ENCODE results near the gene ZNF263. TPM values are rescaled to one million over a fixed set of nuclear protein-coding genes. Genes with fewer than 3 reads are reported as not detected.
A peak's percentile ranks its signal among the peaks of the same experiment; 100 is the strongest.

Gene ZNF263
- total and polyA plus RNA-seq, 2 of the 13 experiments (the other 11 are each of a cell fraction or from before 2014, with no cell fraction given), result 10.2 to 41.2 TPM

DNA sequence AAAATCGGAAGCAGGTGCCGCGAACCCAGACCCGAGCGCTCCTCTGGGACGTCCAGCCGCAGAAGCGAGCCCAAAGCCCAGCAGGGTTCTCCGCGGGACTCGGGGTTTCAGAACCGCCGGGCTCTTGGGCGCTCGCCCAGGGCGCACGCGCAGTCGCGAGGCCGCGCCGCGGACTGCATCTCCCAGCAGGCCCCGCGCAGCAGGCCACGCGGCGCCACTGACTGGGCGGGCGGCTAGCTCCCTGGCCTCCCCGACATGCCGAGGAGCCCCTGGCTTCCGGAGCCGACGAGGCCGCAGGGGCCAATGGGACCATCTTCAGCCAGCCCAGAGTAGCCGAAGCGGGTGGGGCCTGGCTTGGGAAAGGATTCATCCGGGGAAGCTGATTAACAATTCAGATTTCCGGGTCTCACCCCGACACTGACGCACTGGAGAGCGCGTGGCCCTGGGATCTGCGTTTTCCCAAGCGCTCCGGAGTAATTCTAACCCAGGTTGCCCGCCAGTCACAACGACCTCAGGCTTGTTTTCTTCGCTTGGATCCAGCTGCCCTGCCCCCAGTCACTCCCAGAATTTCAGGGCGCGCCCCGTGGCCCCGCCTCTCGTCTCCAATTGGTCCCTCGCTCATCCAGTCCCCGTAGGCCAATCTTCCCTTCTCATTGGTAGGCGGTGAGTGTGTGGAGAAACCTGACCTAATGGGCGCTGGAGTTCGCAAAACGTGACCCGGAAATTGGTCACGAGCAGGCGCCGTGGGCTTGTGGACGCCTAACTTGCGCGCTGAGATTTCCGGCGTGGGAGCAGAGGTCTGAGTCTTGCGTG lies at the start of gene ZNF263 (continued):
- TF ChIP-seq, protein P1, sequence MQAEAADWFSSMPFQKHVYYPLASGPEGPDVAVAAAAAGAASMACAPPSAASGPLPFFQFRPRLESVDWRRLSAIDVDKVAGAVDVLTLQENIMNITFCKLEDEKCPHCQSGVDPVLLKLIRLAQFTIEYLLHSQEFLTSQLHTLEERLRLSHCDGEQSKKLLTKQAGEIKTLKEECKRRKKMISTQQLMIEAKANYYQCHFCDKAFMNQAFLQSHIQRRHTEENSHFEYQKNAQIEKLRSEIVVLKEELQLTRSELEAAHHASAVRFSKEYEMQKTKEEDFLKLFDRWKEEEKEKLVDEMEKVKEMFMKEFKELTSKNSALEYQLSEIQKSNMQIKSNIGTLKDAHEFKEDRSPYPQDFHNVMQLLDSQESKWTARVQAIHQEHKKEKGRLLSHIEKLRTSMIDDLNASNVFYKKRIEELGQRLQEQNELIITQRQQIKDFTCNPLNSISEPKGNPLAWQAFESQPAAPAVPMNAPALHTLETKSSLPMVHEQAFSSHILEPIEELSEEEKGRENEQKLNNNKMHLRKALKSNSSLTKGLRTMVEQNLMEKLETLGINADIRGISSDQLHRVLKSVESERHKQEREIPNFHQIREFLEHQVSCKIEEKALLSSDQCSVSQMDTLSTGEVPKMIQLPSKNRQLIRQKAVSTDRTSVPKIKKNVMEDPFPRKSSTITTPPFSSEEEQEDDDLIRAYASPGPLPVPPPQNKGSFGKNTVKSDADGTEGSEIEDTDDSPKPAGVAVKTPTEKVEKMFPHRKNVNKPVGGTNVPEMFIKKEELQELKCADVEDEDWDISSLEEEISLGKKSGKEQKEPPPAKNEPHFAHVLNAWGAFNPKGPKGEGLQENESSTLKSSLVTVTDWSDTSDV (CRISPR knock-in tag; IDR thresholded peaks at IDR 0.05), result 0 out of 2 replicates have a peak, but pooled peaks have one; percentile 44
- peak; percentile 73 for TF ChIP-seq SP2 (CRISPR knock-in tag; IDR thresholded peaks at IDR 0.05)
- no peak; the same call in 1 of the 2 replicates for TF ChIP-seq RCOR2 (CRISPR knock-in tag; IDR thresholded peaks at IDR 0.05)
- TF ChIP-seq GABPB1 (CRISPR knock-in tag; IDR thresholded peaks at IDR 0.05), result peak; percentile 92
- TF ChIP-seq SMAD9 (CRISPR knock-in tag; IDR thresholded peaks at IDR 0.05), result no peak
- TF ChIP-seq, protein P2, sequence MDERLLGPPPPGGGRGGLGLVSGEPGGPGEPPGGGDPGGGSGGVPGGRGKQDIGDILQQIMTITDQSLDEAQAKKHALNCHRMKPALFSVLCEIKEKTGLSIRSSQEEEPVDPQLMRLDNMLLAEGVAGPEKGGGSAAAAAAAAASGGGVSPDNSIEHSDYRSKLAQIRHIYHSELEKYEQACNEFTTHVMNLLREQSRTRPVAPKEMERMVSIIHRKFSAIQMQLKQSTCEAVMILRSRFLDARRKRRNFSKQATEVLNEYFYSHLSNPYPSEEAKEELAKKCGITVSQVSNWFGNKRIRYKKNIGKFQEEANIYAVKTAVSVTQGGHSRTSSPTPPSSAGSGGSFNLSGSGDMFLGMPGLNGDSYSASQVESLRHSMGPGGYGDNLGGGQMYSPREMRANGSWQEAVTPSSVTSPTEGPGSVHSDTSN (CRISPR knock-in tag; IDR thresholded peaks at IDR 0.05), result no peak
- TF ChIP-seq PHF5A (CRISPR knock-in tag; IDR thresholded peaks at IDR 0.05; ENCODE audit: low read depth, unreplicated experiment), result no peak
- TF ChIP-seq ATF1 (CRISPR knock-in tag; IDR thresholded peaks at IDR 0.05), result peak; percentile 96
- TF ChIP-seq ZNF264 (CRISPR knock-in tag; IDR thresholded peaks at IDR 0.05), result peak; percentile 52
- TF ChIP-seq DMAP1 (CRISPR knock-in tag; IDR thresholded peaks at IDR 0.05), result peak; percentile 90
- 0 out of 2 replicates have a peak, but pooled peaks have one; percentile 28 for TF ChIP-seq TOPORS (CRISPR knock-in tag; IDR thresholded peaks at IDR 0.05)
- peak; percentile 51 for TF ChIP-seq FOXK2 (IDR thresholded peaks at IDR 0.05)
- TF ChIP-seq ERF (CRISPR knock-in tag; IDR thresholded peaks at IDR 0.05), result peak; percentile 11; the same call in 1 of the 2 replicates
- TF ChIP-seq, protein P3, sequence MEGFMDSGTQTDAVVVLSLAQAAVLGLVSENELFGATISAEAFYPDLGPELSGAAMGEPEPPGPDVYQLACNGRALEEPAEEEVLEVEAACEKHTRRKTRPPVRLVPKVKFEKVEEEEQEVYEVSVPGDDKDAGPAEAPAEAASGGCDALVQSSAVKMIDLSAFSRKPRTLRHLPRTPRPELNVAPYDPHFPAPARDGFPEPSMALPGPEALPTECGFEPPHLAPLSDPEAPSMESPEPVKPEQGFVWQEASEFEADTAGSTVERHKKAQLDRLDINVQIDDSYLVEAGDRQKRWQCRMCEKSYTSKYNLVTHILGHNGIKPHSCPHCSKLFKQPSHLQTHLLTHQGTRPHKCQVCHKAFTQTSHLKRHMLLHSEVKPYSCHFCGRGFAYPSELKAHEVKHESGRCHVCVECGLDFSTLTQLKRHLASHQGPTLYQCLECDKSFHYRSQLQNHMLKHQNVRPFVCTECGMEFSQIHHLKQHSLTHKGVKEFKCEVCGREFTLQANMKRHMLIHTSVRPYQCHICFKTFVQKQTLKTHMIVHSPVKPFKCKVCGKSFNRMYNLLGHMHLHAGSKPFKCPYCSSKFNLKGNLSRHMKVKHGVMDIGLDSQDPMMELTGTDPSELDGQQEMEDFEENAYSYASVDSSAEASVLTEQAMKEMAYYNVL (CRISPR knock-in tag; IDR thresholded peaks at IDR 0.05; ENCODE audit: borderline replicate concordance), result peak; percentile 23; the same call in 1 of the 2 replicates
- peak; percentile 42; the same call in 1 of the 2 replicates for TF ChIP-seq EEA1 (CRISPR knock-in tag; IDR thresholded peaks at IDR 0.05; ENCODE audit: borderline replicate concordance)
- TF ChIP-seq ZNF556 (CRISPR knock-in tag; IDR thresholded peaks at IDR 0.05; ENCODE audit: borderline replicate concordance), result peak; percentile 83; the same call in 1 of the 2 replicates
- TF ChIP-seq ZNF263 (CRISPR knock-in tag; IDR thresholded peaks at IDR 0.05), result peak; percentile 42
- TF ChIP-seq ZFP90 (CRISPR knock-in tag; IDR thresholded peaks at IDR 0.05; ENCODE audit: borderline replicate concordance), result peak; percentile 87
- peak in 1 of 2 experiments; percentile 31; a peak in 1 of 4 replicates for TF ChIP-seq KLF16 (CRISPR knock-in tag; IDR thresholded peaks at IDR 0.05)
- TF ChIP-seq SPEN (CRISPR knock-in tag; IDR thresholded peaks at IDR 0.05; ENCODE audit: low read depth), result peak; percentile 87
- TF ChIP-seq, protein P4, sequence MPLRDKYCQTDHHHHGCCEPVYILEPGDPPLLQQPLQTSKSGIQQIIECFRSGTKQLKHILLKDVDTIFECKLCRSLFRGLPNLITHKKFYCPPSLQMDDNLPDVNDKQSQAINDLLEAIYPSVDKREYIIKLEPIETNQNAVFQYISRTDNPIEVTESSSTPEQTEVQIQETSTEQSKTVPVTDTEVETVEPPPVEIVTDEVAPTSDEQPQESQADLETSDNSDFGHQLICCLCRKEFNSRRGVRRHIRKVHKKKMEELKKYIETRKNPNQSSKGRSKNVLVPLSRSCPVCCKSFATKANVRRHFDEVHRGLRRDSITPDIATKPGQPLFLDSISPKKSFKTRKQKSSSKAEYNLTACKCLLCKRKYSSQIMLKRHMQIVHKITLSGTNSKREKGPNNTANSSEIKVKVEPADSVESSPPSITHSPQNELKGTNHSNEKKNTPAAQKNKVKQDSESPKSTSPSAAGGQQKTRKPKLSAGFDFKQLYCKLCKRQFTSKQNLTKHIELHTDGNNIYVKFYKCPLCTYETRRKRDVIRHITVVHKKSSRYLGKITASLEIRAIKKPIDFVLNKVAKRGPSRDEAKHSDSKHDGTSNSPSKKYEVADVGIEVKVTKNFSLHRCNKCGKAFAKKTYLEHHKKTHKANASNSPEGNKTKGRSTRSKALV (CRISPR knock-in tag; IDR thresholded peaks at IDR 0.05), result peak; percentile 12; the same call in 1 of the 2 replicates
- TF ChIP-seq XBP1 (CRISPR knock-in tag; IDR thresholded peaks at IDR 0.05), result peak; percentile 63; the same call in 1 of the 2 replicates

Data from HepG2 (cell line).